Endothelial cell of umbilical vein (primary cell): Measurements from ENCODE around the gene CDKN2D. TPM values are rescaled to one million over a fixed set of nuclear protein-coding genes. Genes with fewer than 3 reads are reported as not detected.

Experiments used
- BruUV-seq: library from RNA; stranded (reverse); fragments of 400-500 nt; replicated peaks from 2 replicates; lab custom pipeline; 2021; lab: Mats Ljungman, UMichigan
- CTCF ChIA-PET: fragments of 300-600, 350-600 bp; sonication (Branson Sonifier 250); formaldehyde crosslinking; loops from one replicate; lab custom pipeline; 2021; ENCODE audit warnings: antibody characterized with exemption, inconsistent platforms; lab: Charles Lee
- POLR2A ChIA-PET: fragments of 300-600, 350-600 bp; sonication (Branson Sonifier 250); formaldehyde crosslinking; loops from one replicate; lab custom pipeline; 2021; ENCODE audit warnings: antibody characterized with exemption, inconsistent platforms; lab: Charles Lee
- DNase-seq: peaks from one replicate; pipeline ENCODE4 v3.0.0-alpha.2; 2011; ENCODE audit warnings: low read depth, low spot score
- FAIRE-seq: peaks from 2 replicates; lab custom pipeline; 2011; peaks lifted over from hg19 to GRCh38; lab: Jason Lieb, UNC
- H2AFZ ChIP-seq: 2 replicates; pipeline ENCODE4 v1.6.0; 2012; ENCODE audit warnings: low read depth, low read length, control low read depth, inconsistent platforms
- H3K27ac ChIP-seq: 2 replicates; pipeline ENCODE4 v1.5.1; 2011; ENCODE audit warnings: low read depth, mild to moderate bottlenecking, control low read depth, low read length, moderate library complexity; ENCODE audit not compliant: insufficient read depth
- H3K27me3 ChIP-seq, 2 experiments: 2 replicates each; pipeline versions ENCODE4 v1.6.0 to v1.6.1; 2011; ENCODE audit warnings: low read length in 2 of 2, mixed read lengths in 1 of 2; ENCODE audit not compliant: control insufficient read depth in 2 of 2, insufficient read depth in 2 of 2
- H3K36me3 ChIP-seq, 2 experiments: 2 replicates in 1 of 2; 3 replicates in 1 of 2; pipeline ENCODE4 v1.5.1; 2011; ENCODE audit warnings: low read length in 2 of 2, mild to moderate bottlenecking in 1 of 2, moderate library complexity in 1 of 2; ENCODE audit not compliant: control insufficient read depth in 2 of 2, insufficient read depth in 2 of 2; ENCODE audit errors: extremely low read depth in 1 of 2
- H3K4me1 ChIP-seq: 3 replicates; pipeline ENCODE4 v1.5.1; 2011; ENCODE audit warnings: mild to moderate bottlenecking, low read length; ENCODE audit not compliant: control insufficient read depth, insufficient read depth; ENCODE audit errors: extremely low read depth
- H3K4me2 ChIP-seq: 2 replicates; pipeline ENCODE4 v1.6.1; 2011; ENCODE audit warnings: low read length, control low read depth, mixed read lengths; ENCODE audit not compliant: insufficient read depth
- H3K4me3 ChIP-seq, 3 experiments: fragments of 200-600 bp in 1 of 3; sonication (generic), shearing (Covaris generic) in 1 of 3; replicated peaks in 1 of 3; 2 replicates each; pipeline ENCODE4 v1.5.1; 2011 to 2016; ENCODE audit warnings: control low read depth in 3 of 3, low read length in 3 of 3, mild to moderate bottlenecking in 2 of 3, inconsistent platforms in 1 of 3, low read depth in 1 of 3, moderate library complexity in 1 of 3; ENCODE audit not compliant: insufficient read depth in 1 of 3
- H3K79me2 ChIP-seq: 2 replicates; pipeline ENCODE4 v1.6.0; 2012; ENCODE audit warnings: low read length, inconsistent platforms; ENCODE audit not compliant: control insufficient read depth, insufficient read depth
- H3K9ac ChIP-seq: replicated peaks from 2 replicates; pipeline ENCODE3; 2011; ENCODE audit warnings: low read length, control low read depth; ENCODE audit not compliant: insufficient read depth; ENCODE audit errors: extremely low read depth
- H3K9me1 ChIP-seq: replicated peaks from 3 replicates; pipeline ENCODE4 v1.6.0; 2011; ENCODE audit warnings: mild to moderate bottlenecking, low read length; ENCODE audit not compliant: control insufficient read depth, insufficient read depth; ENCODE audit errors: extremely low read depth
- H3K9me3 ChIP-seq: replicated peaks from 2 replicates; pipeline ENCODE4 v1.5.1; 2012; ENCODE audit warnings: low read length, inconsistent platforms; ENCODE audit not compliant: control insufficient read depth, insufficient read depth
- H4K20me1 ChIP-seq: replicated peaks from 2 replicates; pipeline ENCODE3; 2011; ENCODE audit warnings: mild to moderate bottlenecking, low read length; ENCODE audit not compliant: control insufficient read depth, insufficient read depth; ENCODE audit errors: extremely low read depth
- CTCF ChIP-seq, 2 donors: IDR thresholded peaks; 1 replicate in 1 of 2; 2 replicates in 1 of 2; pipeline ENCODE4 v1.5.1; 2011; ENCODE audit warnings: low read length in 2 of 2, mild to moderate bottlenecking in 2 of 2, moderate library complexity in 2 of 2, control low read depth in 1 of 2, inconsistent platforms in 1 of 2, low read depth in 1 of 2; ENCODE audit not compliant: insufficient read depth in 1 of 2; ENCODE audit errors: extremely low read depth in 1 of 2
- EZH2 ChIP-seq: IDR thresholded peaks from 2 replicates; pipeline ENCODE4 v1.6.1; 2012; ENCODE audit warnings: borderline replicate concordance, low read depth, mild to moderate bottlenecking, moderate library complexity, low read length, inconsistent platforms; ENCODE audit not compliant: severe bottlenecking
- FOS ChIP-seq: IDR thresholded peaks from 2 replicates; pipeline ENCODE4 v1.6.1; 2011; ENCODE audit warnings: mild to moderate bottlenecking, low read length, moderate library complexity, borderline replicate concordance; ENCODE audit not compliant: insufficient read depth
- GATA2 ChIP-seq: IDR thresholded peaks from 2 replicates; pipeline ENCODE4 v1.7.0; 2011; ENCODE audit warnings: low read depth, mild to moderate bottlenecking, moderate library complexity, mixed read lengths, low read length; ENCODE audit not compliant: insufficient read length, insufficient read depth
- JUN ChIP-seq: IDR thresholded peaks from 2 replicates; pipeline ENCODE4 v1.6.1; 2011; ENCODE audit warnings: borderline replicate concordance, low read depth; ENCODE audit not compliant: insufficient read length, insufficient read depth
- MYC ChIP-seq: IDR thresholded peaks from one replicate; pipeline ENCODE4 v1.6.1; 2011; ENCODE audit warnings: mild to moderate bottlenecking, low read depth, low read length
- POLR2A ChIP-seq: IDR thresholded peaks from 2 replicates; pipeline ENCODE4 v1.6.1; 2012; ENCODE audit warnings: low read depth, mild to moderate bottlenecking, control low read depth, low read length
- POLR2AphosphoS5 ChIP-seq: IDR thresholded peaks from 2 replicates; pipeline ENCODE4 v1.6.1; 2012; ENCODE audit warnings: low read depth, mild to moderate bottlenecking, control low read depth, low read length, moderate library complexity; ENCODE audit not compliant: insufficient read depth
- dilution Hi-C: fragments of 300-500 bp; cut with MboI; formaldehyde crosslinking; loops from one replicate; pipeline ENCODE4 v1.15.0; 2019; ENCODE audit warnings: low sequenced_read_pairs; ENCODE audit not compliant: extremely low pct_ligation_motif_present
- intact Hi-C: fragments of 100-400 bp; cut with micrococcal nuclease; formaldehyde crosslinking; loops from one replicate; pipeline ENCODE4 v1.10.0; 2022
- polyA plus RNA-seq, 4 experiments: library from polyadenylated mRNA; depleted of rRNA in 3 of 4; stranded (reverse) in 3 of 4; unstranded in 1 of 4; fragments of >200 nt; gene quantifications; 2 replicates each; pipeline versions ENCODE4 v1.2.1 to v1.2.3, GENCODE V29; 2011 to 2012; ENCODE audit warnings: missing spikeins in 1 of 4
- total RNA-seq: library from RNA; stranded (reverse); gene quantifications from 2 replicates; pipeline ENCODE4 v1.2.3, GENCODE V29; 2021
- TF ChIP-seq, protein P1 (sequence below): IDR thresholded peaks from 2 replicates; pipeline ENCODE4 v1.6.1; 2011; ENCODE audit not compliant: insufficient read depth, insufficient read length

CDKN2D gene
- total and polyA plus RNA-seq, 2 donors (not counting 3 experiments of a cell fraction or from before 2014, with no cell fraction given), result 5.9 to 9.8 TPM

DNA sequence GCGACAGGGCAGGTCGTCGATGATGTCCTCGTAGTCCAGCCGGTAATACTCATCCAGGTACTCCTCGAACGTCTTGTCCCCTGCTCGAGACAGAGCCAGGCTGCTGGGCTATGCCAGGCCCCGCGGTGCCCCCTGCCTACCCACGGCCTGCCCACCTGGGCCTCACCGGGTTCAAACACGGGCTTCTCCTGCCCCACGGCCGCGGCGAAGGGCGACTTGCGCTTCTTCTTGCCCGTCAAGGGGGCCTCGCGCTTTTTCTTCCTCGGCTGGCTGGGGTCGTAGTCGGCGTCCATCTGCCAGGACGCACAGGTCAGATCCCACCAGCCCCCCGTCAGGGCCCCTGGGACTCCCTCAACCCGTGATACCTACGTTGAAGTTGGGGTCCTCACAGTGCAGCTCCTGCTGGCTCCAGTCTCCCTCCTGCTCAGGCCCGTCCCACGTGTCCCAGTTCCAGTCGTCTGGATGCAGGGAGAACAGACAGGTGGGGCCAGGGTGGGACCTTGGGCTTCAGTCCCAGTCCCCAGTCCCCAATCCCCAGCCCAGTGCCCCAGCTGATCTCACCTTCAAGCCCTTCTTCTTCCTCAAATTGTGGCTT, 11.1 kb downstream of the CDKN2D start:
- Histone ChIP-seq H3K9ac (no peak overlapping the region), H3K4me3 (no peak overlapping the region), H3K79me2 (no peaks in the 10 kb centered on the region), H3K9me1 (no peaks in the 10 kb centered on the region), H3K36me3 (peaks cover 7 to 35% of the 10 kb centered on the region in 2 experiments), H3K27ac (no peak overlapping the region), H3K4me1 (no peaks in the 10 kb centered on the region), H3K27me3 (no peaks in the 10 kb centered on the region), H2AFZ (no peak overlapping the region), H3K9me3 (no peaks in the 10 kb centered on the region), H3K4me2 (no peak overlapping the region), H4K20me1 (no peaks in the 10 kb centered on the region)
- TF ChIP-seq MYC (no peak), GATA2 (no peak), POLR2AphosphoS5 (no peak), POLR2A (no peak), FOS (no peak)
- BruUV-seq, result no TSS peak
- DNase-seq (no peak), FAIRE-seq (no peak)
- CTCF ChIA-PET, result interaction anchor here (1.3 kb wide), 1 partner anchor 74 kb away, joined by 3 read pairs; no protein-coding TSS in a partner anchor
- intact Hi-C loops, result no loop called here
- POLR2A ChIA-PET, result no interaction called here
- dilution Hi-C loops, result no loop called here

DNA sequence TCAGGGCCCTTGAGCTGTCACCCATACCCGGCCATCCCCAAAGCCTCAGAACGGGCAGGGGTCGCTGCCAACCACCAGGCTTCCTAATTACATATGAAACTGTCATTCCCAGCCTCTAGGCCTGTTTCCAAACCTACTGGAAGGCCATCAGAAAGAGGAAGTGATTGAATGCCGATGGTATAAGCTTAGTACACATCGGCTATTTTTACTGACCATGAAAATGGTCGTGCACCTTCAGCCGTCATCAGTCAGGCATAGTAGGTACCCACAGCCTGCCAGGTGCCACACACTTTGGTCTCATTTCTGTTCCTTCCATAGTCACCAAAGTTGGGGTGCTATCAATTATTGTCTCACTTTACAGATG, 13.2 kb downstream of the CDKN2D start:
- H3K4me1 ChIP-seq, result no peaks in the 10 kb centered on the region
- no peaks in the 10 kb centered on the region for H4K20me1 ChIP-seq
- no peak for TF ChIP-seq EZH2
- no peak for TF ChIP-seq POLR2AphosphoS5
- TF ChIP-seq POLR2A, result no peak
- no peak for TF ChIP-seq CTCF (IDR thresholded peaks at IDR 0.05; ENCODE audit: extremely low read depth in 1 of 2, insufficient read depth in 1 of 2, low read depth in 1 of 2, low read length in 2 of 2)
- no peak for TF ChIP-seq JUN
- no peak for TF ChIP-seq FOS
- no peak for TF ChIP-seq GATA2
- TF ChIP-seq, protein P1, sequence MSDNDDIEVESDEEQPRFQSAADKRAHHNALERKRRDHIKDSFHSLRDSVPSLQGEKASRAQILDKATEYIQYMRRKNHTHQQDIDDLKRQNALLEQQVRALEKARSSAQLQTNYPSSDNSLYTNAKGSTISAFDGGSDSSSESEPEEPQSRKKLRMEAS, result no peak
- TF ChIP-seq MYC, result no peak
- H3K79me2 ChIP-seq, result no peaks in the 10 kb centered on the region
- no peak overlapping the region for H3K27ac ChIP-seq
- dilution Hi-C loops, result no loop called here
- H2AFZ ChIP-seq, result no peak overlapping the region
- ChIA-PET POLR2A (no interaction called here), CTCF (interaction anchor here (0.8 to 1.4 kb wide), 6 partner anchors 11 to 144 kb away, joined by 3 to 6 read pairs (median 4); partner anchors contain the start of gene KRI1)
- DNase-seq, result no peak
- BruUV-seq, result no TSS peak
- H3K9ac ChIP-seq, result no peak overlapping the region
- peaks cover 7 to 42% of the 10 kb centered on the region in 2 experiments for H3K36me3 ChIP-seq
- no peak overlapping the region for H3K4me3 ChIP-seq
- no peak overlapping the region for H3K4me2 ChIP-seq
- H3K27me3 ChIP-seq, result no peaks in the 10 kb centered on the region
- no peaks in the 10 kb centered on the region for H3K9me3 ChIP-seq
- no peak for FAIRE-seq
- no peaks in the 10 kb centered on the region for H3K9me1 ChIP-seq
- intact Hi-C loops, result no loop called here
